SK-N-SH (cell line): ENCODE results near the gene SNX9. TPM values are rescaled to one million over a fixed set of nuclear protein-coding genes. Genes with fewer than 3 reads are reported as not detected.

Experiments
- CTCF ChIA-PET: fragments of 300-600, 350-600 bp; formaldehyde crosslinking; extraction: SDS; loops from one replicate; lab custom pipeline; 2021; lab: Yijun Ruan, JAX
- POLR2A ChIA-PET: fragments of 350-600 bp; sonication (Branson Sonifier 250); formaldehyde crosslinking; extraction: SDS; loops from one replicate; lab custom pipeline; 2020; ENCODE audit warnings: antibody characterized with exemption, inconsistent platforms; lab: Yijun Ruan, JAX
- DNase-seq: peaks from one replicate; pipeline ENCODE4 v3.0.0; 2012
- H2AFZ ChIP-seq: fragments of 200-600 bp; sonication (generic); 2 replicates; pipeline ENCODE4 v1.8.1; 2016; ENCODE audit warnings: antibody characterized with exemption, mild to moderate bottlenecking, low read depth
- H3F3A ChIP-seq: fragments of 200-600 bp; sonication (generic); replicated peaks from 2 replicates; pipeline ENCODE3; 2016; ENCODE audit warnings: antibody characterized with exemption, mild to moderate bottlenecking; ENCODE audit not compliant: insufficient read depth
- H3K27ac ChIP-seq, 2 experiments: fragments of 200-500 bp in 1 of 2; fragments of 200-600 bp in 1 of 2; sonication (Bioruptor generic) in 1 of 2; sonication (generic), shearing (Covaris generic) in 1 of 2; 2 replicates each; pipeline versions ENCODE4 v1.5.1 to v1.6.1; 2014 to 2016; ENCODE audit warnings: low read depth in 2 of 2, inconsistent platforms in 1 of 2, low read length in 1 of 2, mild to moderate bottlenecking in 1 of 2, mixed read lengths in 1 of 2
- H3K27me3 ChIP-seq: fragments of 200-600 bp; sonication (generic), shearing (Covaris generic); 2 replicates; pipeline ENCODE4 v1.6.1; 2016; ENCODE audit warnings: mixed run types; ENCODE audit not compliant: insufficient read depth
- H3K36me3 ChIP-seq, 2 experiments: fragments of 200-500 bp in 1 of 2; fragments of 200-600 bp in 1 of 2; sonication (Bioruptor generic) in 1 of 2; sonication (generic) in 1 of 2; replicated peaks in 1 of 2; 2 replicates each; pipeline versions ENCODE3 to v1.5.1; 2014 to 2016; ENCODE audit warnings: low read length in 1 of 2, mild to moderate bottlenecking in 1 of 2; ENCODE audit not compliant: insufficient read depth in 2 of 2, control insufficient read depth in 1 of 2
- H3K4me1 ChIP-seq, 2 experiments: fragments of 200-500 bp in 1 of 2; fragments of 200-600 bp in 1 of 2; sonication (Bioruptor generic) in 1 of 2; sonication (generic), shearing (Covaris generic) in 1 of 2; 2 replicates each; pipeline versions ENCODE4 v1.5.1 to v1.6.1; 2014 to 2016; ENCODE audit warnings: low read depth in 1 of 2, low read length in 1 of 2, mixed run types in 1 of 2; ENCODE audit not compliant: insufficient read depth in 2 of 2, control insufficient read depth in 1 of 2
- H3K4me2 ChIP-seq: fragments of 200-600 bp; sonication (generic), shearing (Covaris generic); 2 replicates; pipeline ENCODE4 v1.6.1; 2017; ENCODE audit warnings: mixed run types
- H3K4me3 ChIP-seq, 2 experiments: fragments of 200-500 bp in 1 of 2; fragments of 200-600 bp in 1 of 2; sonication (Bioruptor generic) in 1 of 2; sonication (generic), shearing (Covaris generic) in 1 of 2; 2 replicates each; pipeline versions ENCODE4 v1.5.1 to v1.8.1; 2014 to 2016; ENCODE audit warnings: low read depth in 2 of 2, inconsistent platforms in 1 of 2, low read length in 1 of 2, mild to moderate bottlenecking in 1 of 2, mixed read lengths in 1 of 2, moderate library complexity in 1 of 2
- H3K79me2 ChIP-seq: fragments of 200-600 bp; sonication (generic); 2 replicates; pipeline ENCODE4 v1.8.1; 2017; ENCODE audit warnings: mild to moderate bottlenecking; ENCODE audit not compliant: insufficient read depth
- H3K9ac ChIP-seq: fragments of 200-600 bp; sonication (generic); 2 replicates; pipeline ENCODE4 v1.6.1; 2017; ENCODE audit warnings: mixed run types
- H3K9me2 ChIP-seq: fragments of 200-600 bp; sonication (generic); 2 replicates; pipeline ENCODE4 v1.6.1; 2017; ENCODE audit warnings: mixed run types
- H3K9me3 ChIP-seq: fragments of 200-600 bp; sonication (generic); 2 replicates; pipeline ENCODE4 v1.6.1; 2017; ENCODE audit warnings: mixed run types, mild to moderate bottlenecking, moderate library complexity
- H4K20me1 ChIP-seq: fragments of 200-600 bp; sonication (generic); 2 replicates; pipeline ENCODE4 v1.6.1; 2017; ENCODE audit warnings: mild to moderate bottlenecking, mixed run types; ENCODE audit not compliant: insufficient read depth
- CHD2 ChIP-seq: fragments of 150-350 bp; IDR thresholded peaks from 2 replicates; pipeline ENCODE4 v1.6.1; 2018; ENCODE audit warnings: low read length; ENCODE audit not compliant: partially characterized antibody
- CTCF ChIP-seq: fragments of 200-600 bp; sonication (generic); IDR thresholded peaks from 2 replicates; pipeline ENCODE4 v1.6.1; 2017; ENCODE audit warnings: antibody characterized with exemption, mild to moderate bottlenecking, moderate library complexity
- EP300 ChIP-seq, 2 experiments: IDR thresholded peaks; 2 replicates each; pipeline versions ENCODE4 v1.4.0 to v1.6.1; 2012; ENCODE audit warnings: borderline replicate concordance in 1 of 2, low read depth in 1 of 2, low read length in 1 of 2
- FOSL2 ChIP-seq: IDR thresholded peaks from 2 replicates; pipeline ENCODE4 v1.4.0; 2012; ENCODE audit warnings: low read depth, mild to moderate bottlenecking, moderate library complexity, borderline replicate concordance
- FOXM1 ChIP-seq: IDR thresholded peaks from 2 replicates; pipeline ENCODE4 v1.4.0; 2012; ENCODE audit warnings: low read depth, mild to moderate bottlenecking
- GABPA ChIP-seq: IDR thresholded peaks from 2 replicates; pipeline ENCODE4 v1.4.0; 2012; ENCODE audit warnings: low read depth, mild to moderate bottlenecking
- MAX ChIP-seq: IDR thresholded peaks from 2 replicates; pipeline ENCODE4 v1.4.0; 2012; ENCODE audit warnings: low read depth
- MEF2A ChIP-seq: IDR thresholded peaks from 2 replicates; pipeline ENCODE4 v1.4.0; 2012; ENCODE audit warnings: low read depth, borderline replicate concordance
- MXI1 ChIP-seq: IDR thresholded peaks from 2 replicates; pipeline ENCODE4 v1.6.1; 2012; ENCODE audit warnings: mild to moderate bottlenecking, low read depth, low read length, improper control_type of control experiment
- NFIC ChIP-seq: IDR thresholded peaks from 2 replicates; pipeline ENCODE4 v1.4.0; 2012; ENCODE audit warnings: borderline replicate concordance
- PBX3 ChIP-seq: IDR thresholded peaks from 2 replicates; pipeline ENCODE4; 2012
- POLR2AphosphoS5 ChIP-seq: IDR thresholded peaks from 2 replicates; pipeline ENCODE4 v1.6.1; 2012; ENCODE audit warnings: low read depth, low read length
- RAD21 ChIP-seq: IDR thresholded peaks from 2 replicates; pipeline ENCODE4 v1.6.1; 2012; ENCODE audit warnings: mild to moderate bottlenecking, low read length
- RFX5 ChIP-seq: IDR thresholded peaks from 2 replicates; pipeline ENCODE4 v1.6.1; 2012; ENCODE audit warnings: mild to moderate bottlenecking, improper control_type of control experiment, low read length
- RXRA ChIP-seq: IDR thresholded peaks from 2 replicates; pipeline ENCODE4 v1.4.0; 2012; ENCODE audit warnings: low read depth, mild to moderate bottlenecking, borderline replicate concordance
- TAF1 ChIP-seq: IDR thresholded peaks from 2 replicates; pipeline ENCODE4 v1.6.1; 2012; ENCODE audit warnings: low read depth, mild to moderate bottlenecking, low read length, moderate library complexity, borderline replicate concordance
- TCF12 ChIP-seq: IDR thresholded peaks from 2 replicates; pipeline ENCODE4 v1.4.0; 2012
- TEAD4 ChIP-seq: IDR thresholded peaks from 2 replicates; pipeline ENCODE4 v1.4.0; 2012; ENCODE audit warnings: mild to moderate bottlenecking, borderline replicate concordance; ENCODE audit not compliant: insufficient read depth
- YY1 ChIP-seq: IDR thresholded peaks from 2 replicates; pipeline ENCODE4 v1.4.0; 2012; ENCODE audit warnings: low read depth, mild to moderate bottlenecking
- ZBTB33 ChIP-seq: IDR thresholded peaks from 2 replicates; pipeline ENCODE4 v1.4.0; 2012; ENCODE audit warnings: low read depth, borderline replicate concordance
- WGBS: methylation state at CpG from one replicate; pipeline ENCODE4 v1.1.6; 2017; ENCODE audit warnings: low lambda C conversion rate; 5-methylcytosine and 5-hydroxymethylcytosine counted together
- polyA plus RNA-seq, 3 experiments: library from polyadenylated mRNA; depleted of rRNA; stranded (reverse); fragments of >200 nt; gene quantifications; 2 replicates each; pipeline ENCODE4 v1.2.3, GENCODE V29; 2012

The SNX9 gene
- polyA plus RNA-seq, 1 of the 3 experiments (the other 2 are of a cell fraction): 31.6 TPM

- Histone ChIP-seq H3K9me2 (no peaks in the 10 kb centered on the region), H3K4me1 (no peaks in the 10 kb centered on the region), H3K27ac (no peak overlapping the region), H3K9me3 (no peaks in the 10 kb centered on the region), H3K36me3 (peaks cover 48 to 56% of the 10 kb centered on the region in 2 experiments), H3K79me2 (peaks cover 10% of the 10 kb centered on the region; the same call in 1 of the 2 replicates), H3K4me2 (no peak overlapping the region), H3K9ac (no peak overlapping the region), H3F3A (no peaks in the 10 kb centered on the region), H3K4me3 (no peak overlapping the region), H3K27me3 (no peaks in the 10 kb centered on the region), H2AFZ (no peak overlapping the region), H4K20me1 (no peaks in the 10 kb centered on the region)
- 96% methylated on average over 2 of the region's 2 CpGs for WGBS
- no peak for DNase-seq
- ChIA-PET POLR2A (no interaction called here), CTCF (interaction anchor here (0.7 to 2.9 kb wide), 4 partner anchors 11 to 188 kb away, joined by 3 to 19 read pairs (median 4); no protein-coding TSS in a partner anchor)
- TF ChIP-seq EP300 (IDR thresholded peaks at IDR 0.05; ENCODE audit: borderline replicate concordance in 1 of 2, low read depth in 1 of 2, low read length in 1 of 2) (no peak), TEAD4 (no peak), CTCF (no peak), MAX (no peak), ZBTB33 (no peak), YY1 (no peak), GABPA (no peak), MXI1 (no peak), FOXM1 (no peak), NFIC (no peak), RFX5 (no peak), CHD2 (no peak), TCF12 (no peak), RXRA (no peak), POLR2AphosphoS5 (no peak), FOSL2 (no peak), RAD21 (no peak), MEF2A (no peak), TAF1 (no peak), PBX3 (no peak)
These were observed 61.7 kb downstream of the SNX9 start for GRCh38 chr6:157884756-157885155.
